NCI-H1092 (cell line): ENCODE results near the gene PLEKHA7.
"Not testable (repeated sequence)": the region's sequence is repeated elsewhere in the genome, so short reads cannot be mapped to it uniquely, and the experiment has no call there.

Source experiments
- DNase-seq: peaks from one replicate; lab custom pipeline; 2025; lab: John Stamatoyannopoulos, UW

The PLEKHA7 gene

DNA sequence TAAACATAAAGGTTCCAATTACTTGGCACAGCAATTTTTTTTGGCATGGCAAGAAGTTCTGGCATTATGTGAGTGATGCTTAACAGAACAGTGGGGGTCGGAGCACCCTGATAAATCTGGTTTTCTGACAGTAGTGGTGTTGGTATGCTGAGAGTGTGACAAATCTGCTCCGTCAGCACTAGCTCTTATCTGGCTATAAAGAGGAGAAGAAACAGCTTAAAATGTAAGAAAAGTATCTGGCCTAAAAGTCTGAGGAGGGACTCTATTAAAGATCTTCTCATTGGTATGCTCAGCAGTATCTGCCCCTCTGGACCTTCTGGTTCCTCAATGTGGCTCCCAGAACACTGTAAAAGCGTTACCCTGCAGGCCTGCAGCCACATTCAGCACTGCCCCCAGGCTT, 137.4 kb downstream of the PLEKHA7 start:
- DNase-seq: no peak

DNA sequence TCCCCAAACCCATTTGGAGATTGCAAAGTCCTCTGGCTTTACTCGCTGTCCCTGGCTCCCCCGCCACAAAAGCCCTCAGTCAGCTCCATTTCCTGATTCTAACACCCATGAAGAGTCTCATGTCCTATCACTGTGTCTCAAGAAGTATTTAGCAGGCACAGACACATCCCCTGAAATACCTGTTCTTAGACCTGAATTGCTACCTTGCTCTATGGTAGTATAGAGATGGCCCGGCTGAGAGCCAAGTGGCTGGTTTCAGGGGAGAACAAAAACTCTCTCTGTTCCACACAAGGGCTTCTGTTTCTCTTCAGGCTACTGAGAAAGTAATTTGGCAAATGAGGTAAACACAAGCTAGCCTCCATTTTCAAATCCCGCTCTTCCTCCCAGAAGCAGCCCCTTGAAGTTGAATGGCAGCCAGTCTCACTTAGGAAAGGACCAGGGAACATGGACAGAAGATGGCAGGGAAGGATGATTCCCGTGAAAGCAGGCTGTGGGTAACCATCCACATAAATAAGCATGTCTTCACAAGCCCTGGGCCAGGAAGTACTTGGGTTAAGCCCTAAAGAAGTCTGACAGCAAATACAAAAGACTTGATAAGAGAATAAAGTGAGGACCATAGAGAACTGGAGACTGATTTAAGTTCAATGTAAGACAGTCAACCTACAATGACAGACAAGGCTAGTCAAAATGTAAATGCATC, 138.0 kb downstream of the PLEKHA7 start:
- DNase-seq: no peak

GRCh38 chr11:16874275-16874975, 139.8 kb downstream of the PLEKHA7 start:
- DNase-seq: no peak

DNA sequence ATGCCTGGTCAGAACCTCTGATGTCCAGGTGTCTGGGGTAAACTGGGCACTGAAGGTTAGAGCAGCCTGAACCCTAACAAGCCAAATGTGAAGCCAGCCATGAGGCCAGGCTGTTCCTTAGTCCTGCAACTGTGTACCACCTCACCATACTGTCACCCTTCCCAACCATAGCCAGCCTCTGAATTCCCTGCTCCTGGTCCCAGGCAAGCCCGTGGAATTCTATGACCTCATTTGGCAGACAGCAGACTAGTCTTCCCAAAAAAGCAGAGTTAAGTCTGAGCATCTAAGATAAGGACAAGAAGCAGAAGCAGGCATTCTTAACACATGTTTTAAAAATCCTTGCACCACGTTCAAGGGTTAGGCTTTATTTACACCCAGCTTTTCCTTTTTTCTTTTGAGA, 140.9 kb downstream of the PLEKHA7 start:
- DNase-seq: no peak

DNA sequence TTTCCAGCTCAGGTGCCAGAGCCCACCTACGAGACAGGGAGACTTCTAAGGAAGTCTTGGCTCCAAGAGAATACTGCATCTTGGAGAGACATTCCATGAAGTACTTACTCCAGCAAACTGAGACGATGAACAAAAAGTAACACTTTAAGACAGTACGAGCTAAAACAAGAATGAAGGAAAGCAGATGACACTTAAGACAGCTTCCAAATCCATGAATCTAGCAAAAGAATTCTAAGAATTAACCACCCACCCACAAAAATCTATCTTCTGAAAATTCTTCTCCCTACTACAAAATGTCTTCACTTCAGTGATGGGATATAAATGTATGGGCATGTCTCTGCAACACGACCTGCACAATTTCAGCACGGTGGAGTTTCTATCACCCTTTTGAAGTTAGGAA, 142.8 kb downstream of the PLEKHA7 start:
- DNase-seq: no peak

- DNase-seq: no peak
Measured at GRCh38 chr11:16867097-16867496, 147.1 kb downstream of the PLEKHA7 start.

- not testable (repeated sequence) for DNase-seq
Measured at GRCh38 chr11:16864428-16864827, 149.8 kb downstream of the PLEKHA7 start.

DNA sequence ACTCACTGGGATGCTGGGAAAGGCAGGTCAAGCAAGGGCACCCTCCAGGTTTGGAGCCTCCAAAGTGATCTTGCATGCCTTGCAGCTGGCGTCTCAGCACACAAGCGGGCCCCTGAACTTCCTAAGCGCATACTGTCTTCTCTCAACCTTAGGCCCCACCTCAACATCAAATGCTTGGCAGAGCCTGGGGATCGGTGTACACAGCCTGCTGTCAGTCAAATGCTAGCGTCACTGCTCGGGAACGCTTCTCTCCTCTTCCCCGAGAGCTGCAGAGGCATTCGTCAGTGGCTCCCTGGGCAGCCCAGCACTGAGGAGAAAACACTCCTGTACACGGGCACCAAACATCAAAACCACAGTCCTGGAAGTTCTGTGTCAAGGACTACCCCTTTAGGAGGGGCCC, 150.8 kb downstream of the PLEKHA7 start:
- no peak for DNase-seq

DNA sequence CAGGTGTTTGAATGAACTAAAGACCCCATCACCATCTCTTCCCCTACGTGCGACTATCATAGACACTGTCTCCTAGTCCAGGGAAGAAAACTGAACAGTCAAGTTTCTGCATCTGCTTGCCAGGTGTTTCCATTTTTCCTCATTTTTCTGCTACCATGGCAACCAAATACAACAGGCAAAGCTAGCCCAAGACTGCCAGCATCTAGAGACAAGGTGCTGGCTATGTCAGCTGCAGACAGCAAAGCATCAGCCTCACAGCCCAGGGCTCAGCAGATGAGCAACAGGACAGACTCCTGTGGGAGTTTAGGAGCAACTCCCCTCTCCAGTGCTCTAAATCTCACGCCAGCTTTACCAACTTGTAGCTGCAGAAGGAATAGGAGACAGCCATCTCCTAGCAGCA, 151.5 kb downstream of the PLEKHA7 start:
- DNase-seq: no peak

- no peak for DNase-seq
Measured at GRCh38 chr11:16861862-16862261, 152.4 kb downstream of the PLEKHA7 start.

- no peak for DNase-seq
Measured at GRCh38 chr11:16860617-16861016, 153.6 kb downstream of the PLEKHA7 start.

GRCh38 chr11:16859651-16860050, 154.6 kb downstream of the PLEKHA7 start:
- no peak for DNase-seq

DNA sequence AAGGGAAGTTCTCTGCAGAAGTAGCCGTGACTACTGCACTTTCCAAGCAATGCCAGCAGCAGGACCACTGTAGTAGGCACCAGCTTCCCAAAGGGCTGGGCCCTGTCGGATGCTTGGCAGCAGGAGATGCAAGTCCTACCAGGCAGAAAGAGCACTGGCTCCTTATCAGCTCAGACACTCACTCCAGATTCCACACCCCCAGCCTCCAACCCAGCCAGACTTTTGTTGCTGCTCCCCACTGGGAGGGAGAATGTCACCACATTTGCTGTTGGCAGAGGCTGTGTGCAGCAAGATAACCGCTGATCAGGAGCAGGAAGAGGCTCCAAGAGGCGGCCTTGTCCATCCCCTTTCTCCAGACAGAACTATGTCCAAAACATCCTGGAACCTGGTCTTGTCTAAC, 157.0 kb downstream of the PLEKHA7 start:
- no peak for DNase-seq

DNA sequence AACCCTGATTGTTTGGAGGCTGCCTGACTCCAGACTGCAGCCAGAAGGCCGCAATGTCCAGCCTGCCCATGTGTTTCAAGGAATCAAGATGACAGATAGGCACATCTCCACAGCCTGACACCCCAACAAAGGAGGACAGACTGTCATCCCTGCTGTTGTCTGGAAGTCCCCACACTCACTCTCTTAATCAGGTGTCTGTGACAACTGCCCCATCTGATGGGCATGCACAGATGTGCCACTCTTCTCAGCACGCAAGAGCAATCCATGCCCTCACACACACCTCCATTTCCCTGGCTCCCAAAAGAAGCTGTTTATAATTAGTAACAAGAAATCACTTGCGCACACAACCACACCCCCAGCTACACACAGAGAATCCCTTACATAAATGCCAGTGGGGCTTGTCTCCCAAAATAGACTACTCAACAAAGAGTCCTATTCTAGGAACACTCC, 158.2 kb downstream of the PLEKHA7 start:
- no peak for DNase-seq

GRCh38 chr11:16854979-16855378, 159.2 kb downstream of the PLEKHA7 start:
- no peak for DNase-seq

DNA sequence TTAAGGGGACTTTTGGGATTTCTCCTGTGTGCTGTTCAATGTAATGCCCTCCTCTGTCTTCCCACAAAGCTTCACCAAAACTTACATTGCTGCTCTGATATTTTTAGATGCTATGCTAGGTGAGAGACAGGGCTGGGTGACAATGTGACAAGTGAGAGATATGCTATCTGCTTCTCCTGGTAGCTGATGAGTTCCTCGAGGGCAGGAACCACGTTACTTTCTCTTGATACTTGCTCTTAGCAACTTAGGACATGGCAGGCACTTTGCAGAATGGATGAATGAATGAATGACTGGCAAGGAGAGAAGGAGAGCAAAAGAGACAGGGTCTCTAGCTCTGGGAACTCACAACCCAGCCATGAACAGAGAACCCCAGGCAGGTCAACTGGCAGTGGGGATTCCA, 160.4 kb downstream of the PLEKHA7 start:
- DNase-seq: no peak

- DNase-seq: no peak
Measured at GRCh38 chr11:16853266-16853665, 160.9 kb downstream of the PLEKHA7 start.

DNA sequence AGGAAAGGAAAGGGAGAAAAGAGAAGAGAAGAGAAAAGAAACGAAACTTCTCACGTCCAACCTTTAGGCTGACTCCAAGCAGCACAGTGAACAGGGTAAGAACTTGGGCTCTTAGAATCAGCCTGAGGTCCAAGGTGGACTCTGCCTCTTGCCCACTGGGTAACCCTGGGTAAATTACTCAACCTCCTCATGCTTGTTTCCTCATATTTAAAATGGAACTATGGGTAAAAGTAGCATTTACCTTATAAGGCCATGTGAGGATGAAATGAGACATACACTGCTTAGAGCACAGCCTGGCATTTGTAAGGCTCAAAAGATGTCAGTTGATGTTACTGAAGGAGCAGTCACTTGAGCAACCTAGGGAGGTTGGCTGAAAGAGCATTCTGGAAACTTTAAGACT, 167.9 kb downstream of the PLEKHA7 start:
- DNase-seq: no peak

- DNase-seq: no peak
Measured at GRCh38 chr11:16844268-16844771, 169.9 kb downstream of the PLEKHA7 start.

DNA sequence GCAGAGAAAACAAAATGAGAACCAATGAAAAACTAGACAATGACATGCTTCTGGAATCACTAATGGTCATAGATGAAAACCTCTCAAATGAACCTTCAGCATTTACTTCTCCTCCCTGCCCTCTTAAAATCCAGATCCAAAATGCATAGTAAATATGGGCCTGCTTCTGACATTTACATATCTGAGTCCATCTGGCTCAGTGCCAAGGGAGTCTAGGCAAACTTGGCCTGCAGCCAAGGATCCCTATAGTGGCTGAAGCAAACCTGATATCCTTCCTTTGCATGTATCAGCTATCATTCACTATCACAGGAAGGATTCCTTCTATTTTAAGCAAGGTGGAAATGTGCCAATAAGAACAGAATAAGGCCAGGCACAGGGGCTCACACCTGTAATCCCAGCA, 170.9 kb downstream of the PLEKHA7 start:
- peak; percentile 92 for DNase-seq

DNA sequence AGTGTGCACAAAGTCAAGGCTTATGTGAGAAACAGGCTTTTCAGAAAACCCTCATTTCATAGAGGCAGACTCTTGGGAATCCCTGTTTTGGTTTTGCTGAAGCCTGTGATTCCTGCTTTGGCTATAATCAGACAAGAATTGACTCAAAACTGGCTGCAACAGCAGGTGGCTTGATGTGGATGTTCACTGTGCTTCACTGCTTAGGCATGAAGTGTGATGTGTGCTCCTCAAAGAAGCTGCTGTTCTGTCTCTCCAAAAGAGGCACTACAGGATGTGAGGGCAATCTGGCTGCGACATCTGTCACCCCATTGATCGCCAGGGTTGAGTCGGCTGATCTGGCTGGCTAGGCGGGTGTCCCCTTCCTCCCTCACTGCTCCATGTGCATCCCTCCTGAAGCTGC, 172.2 kb downstream of the PLEKHA7 start:
- DNase-seq: no peak

GRCh38 chr11:16841481-16841880, 172.7 kb downstream of the PLEKHA7 start:
- DNase-seq: no peak

GRCh38 chr11:16840951-16841350, 173.3 kb downstream of the PLEKHA7 start:
- DNase-seq: no peak

GRCh38 chr11:16839821-16840220, 174.4 kb downstream of the PLEKHA7 start:
- DNase-seq: no peak
